ENCODE data around the gene DTX3.

GRCh38 chr12:57629897-57630471, 25.4 kb downstream of the DTX3 start:
- no peak for TF ChIP-seq POLR2A (IDR thresholded peaks at IDR 0.05)
- TF ChIP-seq CTCF (IDR thresholded peaks at IDR 0.05), result no peak

Measured in body of pancreas (tissue), 4 donors.